H1 (cell line): ENCODE measurements around the gene HPS3. TPM values are rescaled to one million over a fixed set of nuclear protein-coding genes. Genes with fewer than 3 reads are reported as not detected.
A peak's percentile ranks its signal among the peaks of the same experiment; 100 is the strongest.

Source experiments
- ATF3 ChIP-seq: IDR thresholded peaks from 2 replicates; pipeline ENCODE4 v1.6.1; 2011; ENCODE audit warnings: low read depth, mild to moderate bottlenecking, low read length; ENCODE audit not compliant: insufficient read depth
- BRCA1 ChIP-seq: IDR thresholded peaks from 2 replicates; pipeline ENCODE4 v1.6.1; 2012; ENCODE audit warnings: low read depth, low read length, improper control_type of control experiment
- CBX8 ChIP-seq: fragments of 300-800, 300-1000 bp; sonication (generic); IDR thresholded peaks from 2 replicates; pipeline ENCODE4 v1.7.1; 2016; ENCODE audit warnings: low read depth, low read length, borderline replicate concordance
- CHD1 ChIP-seq: IDR thresholded peaks from 2 replicates; pipeline ENCODE4 v1.6.1; 2012; ENCODE audit warnings: low read depth, low read length, improper control_type of control experiment
- CHD2 ChIP-seq: IDR thresholded peaks from 2 replicates; pipeline ENCODE4 v1.6.1; 2012; ENCODE audit warnings: low read length, improper control_type of control experiment
- CREB1 ChIP-seq: IDR thresholded peaks from 2 replicates; pipeline ENCODE4 v1.6.1; 2012; ENCODE audit warnings: inconsistent platforms
- CTBP2 ChIP-seq: IDR thresholded peaks from 2 replicates; pipeline ENCODE4 v1.7.0; 2011; ENCODE audit warnings: borderline replicate concordance, mild to moderate bottlenecking, moderate library complexity, mixed read lengths, low read length; ENCODE audit not compliant: insufficient read depth, insufficient read length
- E2F6 ChIP-seq: IDR thresholded peaks from 2 replicates; pipeline ENCODE4 v1.6.1; 2012; ENCODE audit warnings: inconsistent platforms
- FOSL1 ChIP-seq: IDR thresholded peaks from 2 replicates; pipeline ENCODE4 v1.6.1; 2011; ENCODE audit warnings: mild to moderate bottlenecking, low read depth, low read length, moderate library complexity; ENCODE audit not compliant: insufficient read depth
- HDAC2 ChIP-seq, 2 experiments: fragments of 300-600 bp in 1 of 2; sonication (generic) in 1 of 2; IDR thresholded peaks; 2 replicates each; pipeline ENCODE4 v1.6.1; 2011 to 2012; ENCODE audit warnings: low read depth in 2 of 2, low read length in 2 of 2, mild to moderate bottlenecking in 2 of 2, moderate library complexity in 2 of 2, borderline replicate concordance in 1 of 2, inconsistent platforms in 1 of 2
- KDM5A ChIP-seq: fragments of 200-600 bp; IDR thresholded peaks from 2 replicates; pipeline ENCODE4 v1.7.1; 2012; ENCODE audit warnings: mild to moderate bottlenecking, low read length, inconsistent platforms, mixed read lengths
- MAFK ChIP-seq: IDR thresholded peaks from 2 replicates; pipeline ENCODE4 v1.6.1; 2012; ENCODE audit warnings: low read depth, mild to moderate bottlenecking, improper control_type of control experiment, low read length
- NANOG ChIP-seq: IDR thresholded peaks from 2 replicates; pipeline ENCODE4 v1.6.1; 2011; ENCODE audit warnings: low read length, low read depth, mild to moderate bottlenecking, inconsistent platforms; ENCODE audit not compliant: insufficient read depth, poor library complexity, severe bottlenecking
- POLR2A ChIP-seq, 2 experiments: IDR thresholded peaks; 1 replicate in 1 of 2; 2 replicates in 1 of 2; pipeline ENCODE4 v1.6.1; 2011; ENCODE audit warnings: low read depth in 2 of 2, low read length in 2 of 2, mild to moderate bottlenecking in 2 of 2; ENCODE audit errors: control extremely low read depth in 1 of 2
- POU5F1 ChIP-seq: IDR thresholded peaks from 2 replicates; pipeline ENCODE4 v1.6.1; 2011; ENCODE audit warnings: low read depth, mild to moderate bottlenecking, low read length, moderate library complexity
- RFX5 ChIP-seq: IDR thresholded peaks from 2 replicates; pipeline ENCODE4 v1.6.1; 2011; ENCODE audit warnings: low read depth, low read length, improper control_type of control experiment, borderline replicate concordance
- RNF2 ChIP-seq: fragments of 200-900, 300-1000 bp; sonication (generic); IDR thresholded peaks from 2 replicates; pipeline ENCODE4 v1.7.1; 2016; ENCODE audit warnings: borderline replicate concordance, low read depth, mild to moderate bottlenecking, antibody characterized with exemption, low read length; ENCODE audit not compliant: poor library complexity, severe bottlenecking; ENCODE audit errors: missing control alignments
- SIRT6 ChIP-seq: IDR thresholded peaks from one replicate; pipeline ENCODE4 v1.7.1; 2012; ENCODE audit warnings: low read length, inconsistent platforms
- SP1 ChIP-seq: IDR thresholded peaks from 2 replicates; pipeline ENCODE4 v1.6.1; 2011; ENCODE audit warnings: low read depth, low read length
- SP2 ChIP-seq: IDR thresholded peaks from 2 replicates; pipeline ENCODE4 v1.6.1; 2012; ENCODE audit warnings: mild to moderate bottlenecking, low read length, inconsistent platforms
- SRF ChIP-seq: IDR thresholded peaks from 2 replicates; pipeline ENCODE4 v1.6.1; 2011; ENCODE audit warnings: mild to moderate bottlenecking, low read depth, low read length, moderate library complexity
- TAF1 ChIP-seq: IDR thresholded peaks from 2 replicates; pipeline ENCODE4 v1.6.1; 2011; ENCODE audit warnings: mild to moderate bottlenecking, low read depth, low read length
- TBP ChIP-seq: IDR thresholded peaks from 2 replicates; pipeline ENCODE4 v1.6.1; 2011; ENCODE audit warnings: low read depth, low read length, improper control_type of control experiment
- polyA plus RNA-seq, 7 experiments: library from polyadenylated mRNA; depleted of rRNA in 3 of 7; stranded (reverse) in 5 of 7; unstranded in 2 of 7; fragments of >200 nt in 5 of 7; fragments of 200-250 nt in 2 of 7; gene quantifications; 1 replicate in 5 of 7; 2 replicates in 1 of 7; 4 replicates in 1 of 7; pipeline versions ENCODE4 v1.2.1 to v1.2.3, GENCODE V29; 2011 to 2013; ENCODE audit warnings: missing spikeins in 2 of 7, mixed read lengths in 2 of 7
- total RNA-seq: library from RNA; stranded (reverse); fragmentation: NEBNext Ultra II Directional; extraction: Animal tissue kit (Norgen Biotek cat#: 25700); gene quantifications from 2 replicates; pipeline ENCODE4 v1.2.1, GENCODE V29; 2021

Gene HPS3
- total and polyA plus RNA-seq, 2 of the 8 experiments (the other 6 are each of a cell fraction or from before 2014, with no cell fraction given): 23.7 to 48.7 TPM

GRCh38 chr3:149129326-149130205 lies at the start of gene HPS3 (continued):
- TF ChIP-seq E2F6: peak; percentile 88
- no peak for TF ChIP-seq CHD2
- TF ChIP-seq TBP: peak; percentile 93
- no peak for TF ChIP-seq FOSL1
- TF ChIP-seq POU5F1: no peak
- TF ChIP-seq MAFK: no peak
- TF ChIP-seq HDAC2 (IDR thresholded peaks at IDR 0.05; ENCODE audit: borderline replicate concordance in 1 of 2, low read depth in 2 of 2, low read length in 2 of 2): peak in 1 of 2 experiments; percentile 82; a peak in 2 of 4 replicates
- no peak for TF ChIP-seq KDM5A
- TF ChIP-seq POLR2A (IDR thresholded peaks at IDR 0.05; ENCODE audit: control extremely low read depth in 1 of 2, low read depth in 2 of 2, low read length in 2 of 2): peak; percentile 54 to 58
- TF ChIP-seq CTBP2: no peak
- peak; percentile 53; the same call in 1 of the 2 replicates for TF ChIP-seq TAF1
- TF ChIP-seq SIRT6: no peak
- TF ChIP-seq NANOG: peak; percentile 30
- no peak for TF ChIP-seq SP2
- TF ChIP-seq ATF3: peak; percentile 63; the same call in 1 of the 2 replicates
- no peak for TF ChIP-seq CHD1
- no peak for TF ChIP-seq SRF
- no peak for TF ChIP-seq BRCA1
- no peak for TF ChIP-seq SP1
- TF ChIP-seq CBX8: no peak
- no peak for TF ChIP-seq RNF2
- no peak for TF ChIP-seq RFX5
- TF ChIP-seq CREB1: peak; percentile 84
